PC-3 (cell line): Measurements from ENCODE around the gene FGF23. TPM values are rescaled to one million over a fixed set of nuclear protein-coding genes. Genes with fewer than 3 reads are reported as not detected.

ENCODE experiments used
- ATAC-seq: fragments of 200-7000 bp; cut with Tn5 transposase; 2 replicates; pipeline ENCODE4 v1.9.1; 2020; ENCODE audit warnings: mild to moderate bottlenecking, moderate library complexity
- BruUV-seq: library from RNA; stranded (reverse); fragments of 400-500 nt; replicated peaks from 2 replicates; lab custom pipeline; 2021; lab: Mats Ljungman, UMichigan
- CTCF ChIA-PET: fragments of 300-600 bp; sonication (Branson Sonifier 250); formaldehyde crosslinking; loops from one replicate; lab custom pipeline; 2022; ENCODE audit warnings: antibody characterized with exemption; lab: Charles Lee
- POLR2A ChIA-PET: fragments of 300-600 bp; sonication (Branson Sonifier 250); formaldehyde crosslinking; loops from one replicate; lab custom pipeline; 2022; ENCODE audit warnings: antibody characterized with exemption; ENCODE audit not compliant: unreplicated experiment; lab: Charles Lee
- DNase-seq: peaks from one replicate; pipeline ENCODE4 v3.0.0-alpha.2; 2015
- H2AFZ ChIP-seq: fragments of 300-600 bp; sonication (generic); 2 replicates; pipeline ENCODE4 v1.6.0; 2016; ENCODE audit warnings: antibody characterized with exemption, low read length
- H3F3A ChIP-seq: fragments of 300-600 bp; sonication (generic); one replicate; pipeline ENCODE4 v1.6.0; 2017; ENCODE audit warnings: antibody characterized with exemption, low read length, control low read depth, mild to moderate bottlenecking; ENCODE audit not compliant: unreplicated experiment
- H3K27ac ChIP-seq: fragments of 300-600 bp; sonication (generic); 2 replicates; pipeline ENCODE4 v1.5.1; 2016; ENCODE audit warnings: mild to moderate bottlenecking, low read length
- H3K27me3 ChIP-seq: fragments of 300-600 bp; sonication (generic); 2 replicates; pipeline ENCODE4 v1.6.1; 2016; ENCODE audit warnings: low read length, mixed read lengths
- H3K36me3 ChIP-seq: fragments of 300-600 bp; sonication (generic); 2 replicates; pipeline ENCODE4 v1.6.1; 2016; ENCODE audit warnings: low read depth, mixed run types, low read length, mixed read lengths
- H3K4me1 ChIP-seq: fragments of 300-600 bp; sonication (generic); 2 replicates; pipeline ENCODE4 v1.5.1; 2016; ENCODE audit warnings: low read length; ENCODE audit not compliant: insufficient read depth
- H3K4me2 ChIP-seq: fragments of 300-600 bp; sonication (generic); 2 replicates; pipeline ENCODE4 v1.6.0; 2016; ENCODE audit warnings: low read length
- H3K4me3 ChIP-seq: fragments of 300-600 bp; sonication (generic); 2 replicates; pipeline ENCODE4 v1.5.1; 2016; ENCODE audit warnings: mild to moderate bottlenecking, low read length, mixed read lengths
- H3K79me2 ChIP-seq: fragments of 300-600 bp; sonication (generic); 2 replicates; pipeline ENCODE4 v1.6.1; 2017; ENCODE audit warnings: low read length, mixed read lengths
- H3K9ac ChIP-seq: fragments of 300-600 bp; sonication (generic); 2 replicates; pipeline ENCODE4 v1.6.0; 2016; ENCODE audit warnings: mild to moderate bottlenecking, low read length
- H3K9me2 ChIP-seq: fragments of 300-600 bp; sonication (generic); replicated peaks from 2 replicates; pipeline ENCODE4 v1.6.1; 2016; ENCODE audit warnings: mixed run types, low read length, mixed read lengths
- H3K9me3 ChIP-seq: fragments of 300-600 bp; sonication (generic); 2 replicates; pipeline ENCODE4 v1.6.1; 2016; ENCODE audit warnings: low read length, mixed read lengths
- H4K20me1 ChIP-seq: fragments of 300-600 bp; sonication (generic); 2 replicates; pipeline ENCODE4 v1.6.1; 2016; ENCODE audit warnings: low read length, mixed read lengths
- CTCF ChIP-seq: fragments of 300-600 bp; sonication (generic); conservative IDR thresholded peaks from 2 replicates; pipeline ENCODE4 v1.5.1; 2017; ENCODE audit warnings: antibody characterized with exemption, low read depth, mild to moderate bottlenecking, low read length
- EZH2 ChIP-seq: fragments of 300-600 bp; sonication (generic); IDR thresholded peaks from one replicate; pipeline ENCODE4 v1.6.1; 2017; ENCODE audit warnings: antibody characterized with exemption, mild to moderate bottlenecking, low read length; ENCODE audit not compliant: unreplicated experiment
- EZH2phosphoT487 ChIP-seq: fragments of 300-600 bp; sonication (generic); IDR thresholded peaks from 2 replicates; pipeline ENCODE4 v1.6.1; 2018; ENCODE audit warnings: mild to moderate bottlenecking, antibody characterized with exemption, low read length, borderline replicate concordance
- intact Hi-C: fragments of 100-400 bp; cut with micrococcal nuclease; formaldehyde crosslinking; loops from 2 replicates; pipeline ENCODE4 v1.9.0; 2023
- total RNA-seq: library from RNA; depleted of rRNA; stranded (reverse); fragments of >200 nt; gene quantifications from 2 replicates; pipeline ENCODE4 v1.2.3, GENCODE V29; 2014

Gene FGF23
- total RNA-seq, 1 experiment from 2014 or later = not detected

GRCh38 chr12:4422985-4423384 is 43.5 kb upstream of the FGF23 start:
- Histone ChIP-seq H3K9me3 (no peaks in the 10 kb centered on the region), H3K79me2 (no peaks in the 10 kb centered on the region), H3K27me3 (peaks cover 11% of the 10 kb centered on the region), H3K9me2 (no peaks in the 10 kb centered on the region), H2AFZ (no peak overlapping the region), H3F3A (no peaks in the 10 kb centered on the region), H3K27ac (no peak overlapping the region), H3K9ac (no peak overlapping the region), H4K20me1 (no peaks in the 10 kb centered on the region), H3K4me2 (no peak overlapping the region), H3K4me1 (no peaks in the 10 kb centered on the region), H3K36me3 (no peaks in the 10 kb centered on the region), H3K4me3 (no peak overlapping the region)
- TF ChIP-seq EZH2phosphoT487 = no peak
- no peak for TF ChIP-seq CTCF
- TF ChIP-seq EZH2 = no peak
- ChIA-PET CTCF (no interaction called here), POLR2A (no interaction called here)
- intact Hi-C loops = loop anchor here (5.0 kb wide), 1 partner anchor 116 kb away; no protein-coding TSS in a partner anchor
- no TSS peak for BruUV-seq
- DNase-seq = no peak
- no peak for ATAC-seq

GRCh38 chr12:4421590-4422031 is 42.1 kb upstream of the FGF23 start:
- H3F3A ChIP-seq = no peaks in the 10 kb centered on the region
- H3K4me3 ChIP-seq = no peak overlapping the region
- no peaks in the 10 kb centered on the region for H4K20me1 ChIP-seq
- no peaks in the 10 kb centered on the region for H3K36me3 ChIP-seq
- ATAC-seq (peak; percentile 54), DNase-seq (peak; percentile 62)
- no peak overlapping the region for H3K9ac ChIP-seq
- no peaks in the 10 kb centered on the region for H3K4me1 ChIP-seq
- no TSS peak for BruUV-seq
- CTCF ChIA-PET = no interaction called here
- H2AFZ ChIP-seq = no peak overlapping the region
- intact Hi-C loops = loop anchor here (1.0 to 5.0 kb wide), 2 partner anchors 106 to 114 kb away; no protein-coding TSS in a partner anchor
- no peaks in the 10 kb centered on the region for H3K9me2 ChIP-seq
- POLR2A ChIA-PET = no interaction called here
- TF ChIP-seq EZH2phosphoT487 (no peak), CTCF (peak; percentile 69)
- H3K27me3 ChIP-seq = peaks cover 23% of the 10 kb centered on the region
- no peak overlapping the region for H3K27ac ChIP-seq
- no peaks in the 10 kb centered on the region for H3K9me3 ChIP-seq
- no peaks in the 10 kb centered on the region for H3K79me2 ChIP-seq
- no peak overlapping the region for H3K4me2 ChIP-seq

GRCh38 chr12:4420138-4420670 is 40.7 kb upstream of the FGF23 start:
- peaks cover 34% of the 10 kb centered on the region for H3K27me3 ChIP-seq
- POLR2A ChIA-PET = no interaction called here
- no peak overlapping the region for H2AFZ ChIP-seq
- H3K27ac ChIP-seq = no peak overlapping the region
- H3K4me3 ChIP-seq = no peak overlapping the region
- no peak overlapping the region for H3K4me2 ChIP-seq
- H3K4me1 ChIP-seq = no peaks in the 10 kb centered on the region
- DNase-seq = no peak
- H3K9me3 ChIP-seq = no peaks in the 10 kb centered on the region
- ATAC-seq = no peak
- intact Hi-C loops = loop anchor here (5.0 kb wide), 1 partner anchor 113 kb away; no protein-coding TSS in a partner anchor
- CTCF ChIA-PET = no interaction called here
- H3K9me2 ChIP-seq = no peaks in the 10 kb centered on the region
- H3F3A ChIP-seq = no peaks in the 10 kb centered on the region
- TF ChIP-seq EZH2phosphoT487 = no peak
- TF ChIP-seq EZH2 = no peak
- TF ChIP-seq CTCF = no peak
- H4K20me1 ChIP-seq = no peaks in the 10 kb centered on the region
- H3K79me2 ChIP-seq = no peaks in the 10 kb centered on the region
- no peak overlapping the region for H3K9ac ChIP-seq
- no TSS peak for BruUV-seq
- no peaks in the 10 kb centered on the region for H3K36me3 ChIP-seq
